Measurements from ENCODE around the gene ANKFN1.

The ANKFN1 gene

GRCh38 chr17:56314984-56315602 lies 161.8 kb downstream of the ANKFN1 start:
- Histone ChIP-seq H3K4me3 (ENCODE audit: low read length) (no peak overlapping the region), H3K4me1 (ENCODE audit: control insufficient read depth, low read length) (no peaks in the 10 kb centered on the region), H3K79me2 (ENCODE audit: control insufficient read depth, low read length) (no peaks in the 10 kb centered on the region), H3K4me2 (ENCODE audit: low read length) (no peak overlapping the region), H4K20me1 (ENCODE audit: control insufficient read depth, insufficient read depth, low read depth, low read length) (no peaks in the 10 kb centered on the region), H3K36me3 (ENCODE audit: control insufficient read depth, low read length) (no peaks in the 10 kb centered on the region), H3K27me3 (ENCODE audit: control insufficient read depth, low read length) (peaks cover 3% of the 10 kb centered on the region; the same call in 1 of the 2 replicates), H3K9me3 (ENCODE audit: control insufficient read depth, insufficient read depth, low read length) (no peaks in the 10 kb centered on the region), H3F3A (ENCODE audit: control insufficient read depth, insufficient read depth) (no peaks in the 10 kb centered on the region), H3K9me2 (replicated peaks; ENCODE audit: control insufficient read depth, low read length) (no peaks in the 10 kb centered on the region), H3K27ac (ENCODE audit: low read depth, low read length) (no peak overlapping the region)
- no peak for TF ChIP-seq EZH2phosphoT487 (IDR thresholded peaks at IDR 0.05; ENCODE audit: borderline replicate concordance, low read length)
- no peak for TF ChIP-seq CTCF (IDR thresholded peaks at IDR 0.05; ENCODE audit: low read depth, low read length, poor library complexity, severe bottlenecking)

- Histone ChIP-seq H3K9me3 (ENCODE audit: control insufficient read depth, insufficient read depth, low read length) (no peaks in the 10 kb centered on the region), H3K4me1 (ENCODE audit: control insufficient read depth, low read length) (no peaks in the 10 kb centered on the region), H3K4me2 (ENCODE audit: low read length) (no peak overlapping the region), H3K36me3 (ENCODE audit: control insufficient read depth, low read length) (no peaks in the 10 kb centered on the region), H3K4me3 (ENCODE audit: low read length) (no peak overlapping the region), H3K27me3 (ENCODE audit: control insufficient read depth, low read length) (peaks cover 3% of the 10 kb centered on the region; the same call in 1 of the 2 replicates), H3K9me2 (replicated peaks; ENCODE audit: control insufficient read depth, low read length) (no peaks in the 10 kb centered on the region), H3F3A (ENCODE audit: control insufficient read depth, insufficient read depth) (no peaks in the 10 kb centered on the region), H4K20me1 (ENCODE audit: control insufficient read depth, insufficient read depth, low read depth, low read length) (no peaks in the 10 kb centered on the region), H3K27ac (ENCODE audit: low read depth, low read length) (no peak overlapping the region), H3K79me2 (ENCODE audit: control insufficient read depth, low read length) (no peaks in the 10 kb centered on the region)
- TF ChIP-seq EZH2phosphoT487 (IDR thresholded peaks at IDR 0.05; ENCODE audit: borderline replicate concordance, low read length) = no peak
- TF ChIP-seq CTCF (IDR thresholded peaks at IDR 0.05; ENCODE audit: low read depth, low read length, poor library complexity, severe bottlenecking) = no peak
Measured at GRCh38 chr17:56316604-56317003, 163.3 kb downstream of the ANKFN1 start.

GRCh38 chr17:56317351-56318208 lies 164.3 kb downstream of the ANKFN1 start:
- H3K4me2 ChIP-seq (ENCODE audit: low read length) = no peak overlapping the region
- no peaks in the 10 kb centered on the region for H3K9me3 ChIP-seq (ENCODE audit: control insufficient read depth, insufficient read depth, low read length)
- peaks cover 3% of the 10 kb centered on the region; the same call in 1 of the 2 replicates for H3K27me3 ChIP-seq (ENCODE audit: control insufficient read depth, low read length)
- H3K4me3 ChIP-seq (ENCODE audit: low read length) = no peak overlapping the region
- TF ChIP-seq EZH2phosphoT487 (IDR thresholded peaks at IDR 0.05; ENCODE audit: borderline replicate concordance, low read length) = no peak
- TF ChIP-seq CTCF (IDR thresholded peaks at IDR 0.05; ENCODE audit: low read depth, low read length, poor library complexity, severe bottlenecking) = no peak
- H3K36me3 ChIP-seq (ENCODE audit: control insufficient read depth, low read length) = no peaks in the 10 kb centered on the region
- H3K9me2 ChIP-seq (replicated peaks; ENCODE audit: control insufficient read depth, low read length) = no peaks in the 10 kb centered on the region
- H3F3A ChIP-seq (ENCODE audit: control insufficient read depth, insufficient read depth) = no peaks in the 10 kb centered on the region
- H3K79me2 ChIP-seq (ENCODE audit: control insufficient read depth, low read length) = no peaks in the 10 kb centered on the region
- no peaks in the 10 kb centered on the region for H3K4me1 ChIP-seq (ENCODE audit: control insufficient read depth, low read length)
- H3K27ac ChIP-seq (ENCODE audit: low read depth, low read length) = no peak overlapping the region
- H4K20me1 ChIP-seq (ENCODE audit: control insufficient read depth, insufficient read depth, low read depth, low read length) = no peaks in the 10 kb centered on the region

Data from DOHH2 (cell line).